ENCODE results near the gene TPCN1. TPM values are rescaled to one million over a fixed set of nuclear protein-coding genes. Genes with fewer than 3 reads are reported as not detected.

TPCN1 gene
- total RNA-seq, 4 donors from 2014 or later, result 16.5 to 38.4 (median 28.8) TPM

DNA sequence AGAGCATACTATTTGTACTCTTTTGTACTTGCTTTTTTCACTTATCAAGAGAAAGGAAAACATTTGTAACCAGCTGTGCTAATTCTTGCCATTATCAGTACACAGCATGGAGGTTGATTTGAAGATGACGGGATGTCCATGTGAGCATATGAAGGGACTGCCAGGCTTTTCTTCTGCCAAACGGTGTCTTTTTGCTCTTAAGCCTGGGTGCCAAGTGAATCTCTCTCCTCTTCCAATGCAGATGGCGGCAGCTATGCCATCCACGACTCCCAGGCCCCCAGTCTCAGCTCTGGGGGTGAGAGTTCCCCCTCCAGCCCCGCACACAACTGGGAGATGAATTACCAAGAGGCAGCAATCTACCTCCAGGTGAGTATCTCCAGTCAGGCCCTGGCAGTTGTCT lies 38.9 kb downstream of the TPCN1 start:
- WGBS, 2 donors, result 69 to 77% methylated on average over 5 of the region's 5 CpGs
- no peak overlapping the region for H3K4me3 ChIP-seq (ENCODE audit: low read depth, poor library complexity, severe bottlenecking)
- TF ChIP-seq, protein P1, sequence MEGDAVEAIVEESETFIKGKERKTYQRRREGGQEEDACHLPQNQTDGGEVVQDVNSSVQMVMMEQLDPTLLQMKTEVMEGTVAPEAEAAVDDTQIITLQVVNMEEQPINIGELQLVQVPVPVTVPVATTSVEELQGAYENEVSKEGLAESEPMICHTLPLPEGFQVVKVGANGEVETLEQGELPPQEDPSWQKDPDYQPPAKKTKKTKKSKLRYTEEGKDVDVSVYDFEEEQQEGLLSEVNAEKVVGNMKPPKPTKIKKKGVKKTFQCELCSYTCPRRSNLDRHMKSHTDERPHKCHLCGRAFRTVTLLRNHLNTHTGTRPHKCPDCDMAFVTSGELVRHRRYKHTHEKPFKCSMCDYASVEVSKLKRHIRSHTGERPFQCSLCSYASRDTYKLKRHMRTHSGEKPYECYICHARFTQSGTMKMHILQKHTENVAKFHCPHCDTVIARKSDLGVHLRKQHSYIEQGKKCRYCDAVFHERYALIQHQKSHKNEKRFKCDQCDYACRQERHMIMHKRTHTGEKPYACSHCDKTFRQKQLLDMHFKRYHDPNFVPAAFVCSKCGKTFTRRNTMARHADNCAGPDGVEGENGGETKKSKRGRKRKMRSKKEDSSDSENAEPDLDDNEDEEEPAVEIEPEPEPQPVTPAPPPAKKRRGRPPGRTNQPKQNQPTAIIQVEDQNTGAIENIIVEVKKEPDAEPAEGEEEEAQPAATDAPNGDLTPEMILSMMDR (IDR thresholded peaks at IDR 0.05), result no peak
- TF ChIP-seq POLR2A (IDR thresholded peaks at IDR 0.05), result no peak
- intact Hi-C loops (cut with DNase I; ENCODE audit: low total_unique reads), result no loop called here
- no peak for DNase-seq (ENCODE audit: low spot score in 2 of 2)

DNA sequence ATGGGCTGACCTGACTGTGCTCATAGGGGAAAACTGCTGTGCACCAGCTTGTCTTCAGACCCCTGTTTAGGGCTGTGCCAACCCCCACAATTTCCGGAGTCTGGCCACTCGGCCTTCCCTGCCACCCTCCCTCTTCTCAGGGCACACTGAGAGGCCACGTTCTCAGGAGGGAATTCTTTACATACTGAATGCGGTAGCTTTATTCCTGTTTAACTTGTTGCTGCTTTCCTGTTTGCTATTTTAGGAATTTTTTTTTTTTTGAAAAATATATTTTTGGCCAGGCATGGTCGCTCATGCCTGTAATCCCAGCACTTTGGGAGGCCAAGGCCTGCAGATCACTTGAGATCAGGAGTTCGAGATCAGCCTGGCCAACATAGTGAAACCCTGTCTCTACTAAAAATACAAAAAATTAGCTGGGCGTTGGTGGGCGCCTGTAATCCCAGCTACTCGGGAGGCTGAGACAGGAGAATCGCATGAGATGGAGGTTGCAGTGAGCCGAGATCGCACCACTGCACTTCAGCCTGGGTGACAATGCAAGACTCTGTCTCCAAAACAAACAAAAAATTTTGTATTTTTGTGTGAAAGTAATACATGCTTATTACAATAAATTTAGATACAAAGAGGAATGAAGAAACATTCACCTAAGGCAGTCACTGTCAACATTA lies 39.5 kb downstream of the TPCN1 start:
- H3K4me3 ChIP-seq (ENCODE audit: low read depth, poor library complexity, severe bottlenecking), result no peak overlapping the region
- 77 to 84% methylated on average over 12 of the region's 12 CpGs for WGBS, 2 donors
- intact Hi-C loops (cut with DNase I; ENCODE audit: low total_unique reads), result no loop called here
- DNase-seq (ENCODE audit: low spot score in 2 of 2), result no peak
- TF ChIP-seq, protein P1 (IDR thresholded peaks at IDR 0.05), result no peak
- TF ChIP-seq POLR2A (IDR thresholded peaks at IDR 0.05), result no peak

DNA sequence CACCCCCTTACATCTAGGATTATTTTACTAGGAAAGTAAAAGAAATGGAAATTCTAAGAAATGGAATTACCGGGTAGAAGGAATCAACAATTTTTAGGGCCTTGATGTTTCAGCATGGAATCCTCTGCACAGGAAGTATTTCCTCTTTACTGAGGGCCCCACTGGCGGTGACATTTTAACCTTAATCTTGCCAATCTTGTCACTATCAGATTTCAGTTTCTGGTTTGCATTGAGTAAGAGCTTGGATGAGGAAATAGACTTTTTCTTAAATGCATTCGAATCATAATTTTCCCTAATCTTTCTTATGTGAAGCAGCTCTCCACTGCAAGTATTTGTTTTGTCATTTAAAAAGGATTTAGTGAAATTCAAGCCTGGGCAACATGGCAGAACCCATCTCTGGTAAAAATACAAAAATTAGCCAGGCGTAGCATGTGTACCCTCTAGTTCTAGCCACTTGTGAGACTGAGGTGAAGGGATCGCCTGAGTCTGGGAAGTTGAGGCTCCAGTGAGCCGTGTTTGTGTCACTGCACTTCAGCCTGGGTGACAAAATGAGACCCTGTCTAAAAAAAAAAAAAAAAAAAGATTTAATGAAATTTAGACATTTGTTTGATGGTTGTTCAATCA lies 40.7 kb downstream of the TPCN1 start:
- no peak overlapping the region for H3K4me3 ChIP-seq (ENCODE audit: low read depth, poor library complexity, severe bottlenecking)
- DNase-seq (ENCODE audit: low spot score in 2 of 2), result no peak
- TF ChIP-seq, protein P1 (IDR thresholded peaks at IDR 0.05), result no peak
- TF ChIP-seq POLR2A (IDR thresholded peaks at IDR 0.05), result no peak
- intact Hi-C loops (cut with DNase I; ENCODE audit: low total_unique reads), result no loop called here
- 73 to 74% methylated on average over 6 of the region's 6 CpGs for WGBS, 2 donors

DNA sequence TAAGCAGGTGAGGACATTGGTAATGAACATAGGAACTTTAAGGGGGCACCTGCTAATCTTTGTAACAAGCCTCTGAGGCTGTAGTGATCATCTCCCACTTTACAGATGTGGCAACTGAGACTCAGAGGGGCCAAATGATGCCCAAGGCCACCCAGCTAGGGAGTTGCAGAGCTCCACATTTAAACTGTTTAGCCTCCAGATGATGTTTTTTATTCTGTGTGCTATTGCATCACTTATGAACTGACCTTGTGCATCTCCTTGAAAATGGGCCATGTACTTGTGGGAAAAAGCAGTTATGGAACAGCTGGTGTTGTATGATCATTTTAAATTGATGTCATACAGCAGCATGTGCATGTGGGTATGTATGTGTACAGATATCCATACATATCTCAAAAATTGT lies 41.4 kb downstream of the TPCN1 start:
- no peak for DNase-seq (ENCODE audit: low spot score in 2 of 2)
- H3K4me3 ChIP-seq (ENCODE audit: low read depth, poor library complexity, severe bottlenecking), result no peak overlapping the region
- TF ChIP-seq, protein P1 (IDR thresholded peaks at IDR 0.05), result no peak
- no peak for TF ChIP-seq POLR2A (IDR thresholded peaks at IDR 0.05)
- intact Hi-C loops (cut with DNase I; ENCODE audit: low total_unique reads), result no loop called here

DNA sequence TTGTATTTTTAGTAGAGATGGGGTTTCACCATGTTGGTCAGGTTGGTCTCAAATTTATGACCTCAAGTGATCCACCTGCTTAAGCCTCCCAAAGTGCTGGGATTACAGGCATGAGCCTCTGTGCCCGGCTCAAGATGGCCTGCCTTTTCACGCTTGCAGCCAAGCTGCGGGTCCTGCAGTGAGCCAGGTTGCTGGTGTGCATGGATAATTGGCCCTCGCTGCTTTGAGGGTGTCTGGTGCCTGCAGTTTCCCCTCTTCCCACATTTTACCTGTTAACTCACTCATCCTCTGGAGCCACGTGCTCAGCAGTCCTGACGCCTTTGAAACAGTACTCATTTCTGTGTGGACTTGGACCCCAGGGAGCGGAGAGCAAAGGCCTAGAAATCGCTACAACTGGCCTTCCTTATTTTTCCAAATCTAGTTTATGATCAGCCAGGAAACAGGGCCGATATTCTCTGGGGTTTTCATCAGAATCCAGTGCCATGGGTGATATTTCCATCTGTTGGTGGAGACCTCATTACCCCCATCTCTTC lies 42.2 kb downstream of the TPCN1 start:
- TF ChIP-seq POLR2A (IDR thresholded peaks at IDR 0.05), result no peak
- TF ChIP-seq, protein P1 (IDR thresholded peaks at IDR 0.05), result no peak
- intact Hi-C loops (cut with DNase I; ENCODE audit: low total_unique reads), result no loop called here
- 91 to 95% methylated on average over 9 of the region's 9 CpGs for WGBS, 2 donors
- no peak overlapping the region for H3K4me3 ChIP-seq (ENCODE audit: low read depth, poor library complexity, severe bottlenecking)
- DNase-seq (ENCODE audit: low spot score in 2 of 2), result no peak
